ENCODE results near the gene PNKP.

The PNKP gene

DNA sequence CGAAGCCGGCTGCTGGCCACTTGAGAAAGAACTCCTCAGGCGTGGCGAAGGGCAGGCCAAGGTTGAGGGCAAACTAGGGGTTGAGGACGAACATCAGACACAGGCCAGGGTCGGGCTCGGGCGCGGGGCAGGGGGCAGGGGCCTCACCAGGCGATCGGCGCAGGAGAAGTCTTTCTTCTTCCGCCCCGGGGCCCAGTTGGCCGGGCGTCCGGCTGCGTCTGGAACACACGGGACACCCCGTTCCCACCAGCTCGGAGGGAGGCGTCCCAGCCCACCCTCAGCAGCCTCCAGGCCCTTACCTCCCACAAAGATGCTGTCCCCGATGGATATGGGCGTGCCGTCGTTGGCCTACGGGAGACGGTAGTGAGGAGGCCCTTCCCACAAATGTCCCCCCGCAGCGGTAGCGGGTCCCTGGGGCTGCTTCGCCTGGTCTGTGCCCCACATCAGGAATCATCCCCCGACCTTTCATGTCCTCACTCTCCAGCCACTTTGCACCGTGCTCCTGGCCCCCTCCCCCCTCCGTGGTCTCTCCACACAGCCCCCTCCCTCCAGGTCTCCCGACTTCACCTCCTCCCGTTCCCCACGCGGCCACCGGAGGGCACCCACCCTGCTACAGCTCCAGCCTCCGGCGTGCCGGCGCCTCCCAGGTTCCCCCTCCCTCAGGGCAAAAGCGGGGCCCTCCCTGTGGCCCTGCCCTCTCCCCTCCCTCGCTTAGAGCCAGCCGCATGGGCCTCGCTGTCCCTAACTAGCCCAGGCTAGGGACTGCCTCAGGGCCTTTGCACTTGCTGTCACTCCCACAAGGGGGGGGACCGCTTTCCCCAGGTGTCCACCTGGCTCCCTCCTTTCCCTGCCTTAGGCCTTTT is 4.8 kb downstream of the PNKP start:
- no peak for DNase-seq (ENCODE audit: extremely low read depth, low read depth)
- TF ChIP-seq, protein P1, sequence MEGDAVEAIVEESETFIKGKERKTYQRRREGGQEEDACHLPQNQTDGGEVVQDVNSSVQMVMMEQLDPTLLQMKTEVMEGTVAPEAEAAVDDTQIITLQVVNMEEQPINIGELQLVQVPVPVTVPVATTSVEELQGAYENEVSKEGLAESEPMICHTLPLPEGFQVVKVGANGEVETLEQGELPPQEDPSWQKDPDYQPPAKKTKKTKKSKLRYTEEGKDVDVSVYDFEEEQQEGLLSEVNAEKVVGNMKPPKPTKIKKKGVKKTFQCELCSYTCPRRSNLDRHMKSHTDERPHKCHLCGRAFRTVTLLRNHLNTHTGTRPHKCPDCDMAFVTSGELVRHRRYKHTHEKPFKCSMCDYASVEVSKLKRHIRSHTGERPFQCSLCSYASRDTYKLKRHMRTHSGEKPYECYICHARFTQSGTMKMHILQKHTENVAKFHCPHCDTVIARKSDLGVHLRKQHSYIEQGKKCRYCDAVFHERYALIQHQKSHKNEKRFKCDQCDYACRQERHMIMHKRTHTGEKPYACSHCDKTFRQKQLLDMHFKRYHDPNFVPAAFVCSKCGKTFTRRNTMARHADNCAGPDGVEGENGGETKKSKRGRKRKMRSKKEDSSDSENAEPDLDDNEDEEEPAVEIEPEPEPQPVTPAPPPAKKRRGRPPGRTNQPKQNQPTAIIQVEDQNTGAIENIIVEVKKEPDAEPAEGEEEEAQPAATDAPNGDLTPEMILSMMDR (IDR thresholded peaks at IDR 0.05; ENCODE audit: low read depth, low read length, missing control alignments): peak; percentile 34
- no peak overlapping the region for H3K4me3 ChIP-seq (replicated peaks; ENCODE audit: low read depth, low read length)

- no peak overlapping the region for H3K4me3 ChIP-seq (replicated peaks; ENCODE audit: low read depth, low read length)
- no peak for DNase-seq (ENCODE audit: extremely low read depth, low read depth)
- TF ChIP-seq, protein P1 (IDR thresholded peaks at IDR 0.05; ENCODE audit: low read depth, low read length, missing control alignments): no peak
Measured at GRCh38 chr19:49861541-49862378, 5.6 kb downstream of the PNKP start.

- H3K4me3 ChIP-seq (replicated peaks; ENCODE audit: low read depth, low read length): no peak overlapping the region
- TF ChIP-seq, protein P1 (IDR thresholded peaks at IDR 0.05; ENCODE audit: low read depth, low read length, missing control alignments): no peak
- no peak for DNase-seq (ENCODE audit: extremely low read depth, low read depth)
Measured at GRCh38 chr19:49861107-49861506, 6.3 kb downstream of the PNKP start.

DNA sequence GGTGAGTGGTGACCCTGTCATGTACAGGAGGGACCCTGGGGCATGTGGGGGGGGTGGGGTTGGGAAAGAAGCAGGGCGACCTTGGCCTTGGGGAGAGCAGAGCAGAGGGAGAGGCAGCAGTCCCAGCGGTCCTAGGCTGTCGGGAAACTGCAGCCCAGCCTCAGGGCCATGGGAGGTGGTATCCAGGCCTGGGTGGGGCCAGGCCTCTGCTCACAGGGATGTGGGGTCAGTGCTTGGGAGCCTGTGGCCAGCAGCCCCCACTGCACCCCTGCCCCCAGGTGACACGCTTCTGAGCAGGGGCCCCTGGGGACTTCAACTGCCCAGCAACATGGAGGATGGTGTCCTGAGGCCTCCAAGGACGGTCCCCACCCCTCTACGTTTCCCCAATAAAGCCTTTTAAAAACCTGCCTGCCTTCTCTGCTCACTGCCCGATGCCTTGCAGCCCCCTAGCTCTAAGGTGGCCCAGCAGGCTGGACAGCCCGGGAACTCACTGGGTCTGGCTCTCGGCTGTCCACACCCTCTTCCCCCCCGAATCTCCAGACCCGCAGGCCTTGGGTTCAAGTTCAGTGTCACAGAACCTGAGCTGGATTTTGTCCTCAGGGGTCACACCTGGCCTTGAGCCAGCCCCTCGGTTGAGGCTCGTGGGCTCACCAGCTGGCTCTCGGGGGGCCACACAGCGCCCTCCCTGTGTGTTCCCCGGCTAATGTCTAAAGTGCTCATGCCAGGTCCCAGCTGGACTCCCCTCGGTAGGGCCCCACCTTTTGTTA is 6.9 kb downstream of the PNKP start:
- TF ChIP-seq, protein P1 (IDR thresholded peaks at IDR 0.05; ENCODE audit: low read depth, low read length, missing control alignments): no peak
- no peak overlapping the region for H3K4me3 ChIP-seq (replicated peaks; ENCODE audit: low read depth, low read length)
- DNase-seq (ENCODE audit: extremely low read depth, low read depth): no peak

DNA sequence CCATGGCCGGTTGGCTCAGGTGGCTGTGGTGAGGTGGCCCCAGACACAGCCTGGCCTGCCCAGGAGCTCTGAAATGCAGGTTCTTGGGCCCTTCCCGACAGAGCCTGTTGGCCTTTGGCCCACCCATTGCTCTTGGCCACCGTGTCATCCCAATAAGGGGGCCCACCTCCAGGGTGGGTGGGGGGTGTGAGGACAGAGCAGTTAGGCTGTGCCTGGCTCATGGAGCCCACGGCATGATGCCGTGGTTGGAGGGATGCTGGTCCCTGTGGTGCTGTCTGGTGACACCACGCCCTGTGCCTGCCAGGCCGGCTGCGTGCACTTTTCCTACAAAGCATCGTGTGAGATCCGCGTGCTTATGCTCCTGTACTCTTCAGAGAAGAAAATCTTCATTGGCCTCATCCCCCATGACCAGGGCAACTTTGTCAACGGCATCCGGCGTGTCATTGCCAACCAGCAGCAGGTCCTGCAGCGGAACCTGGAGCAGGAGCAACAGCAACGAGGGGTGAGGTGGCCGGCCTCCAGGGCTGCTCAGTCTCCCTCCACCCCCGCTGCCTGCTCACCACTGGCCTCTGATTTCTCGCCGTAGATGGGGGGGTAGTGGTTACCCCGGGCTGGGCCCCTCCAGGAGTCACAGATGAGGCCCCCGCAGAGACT is 7.6 kb downstream of the PNKP start:
- TF ChIP-seq, protein P1 (IDR thresholded peaks at IDR 0.05; ENCODE audit: low read depth, low read length, missing control alignments): no peak
- H3K4me3 ChIP-seq (replicated peaks; ENCODE audit: low read depth, low read length): no peak overlapping the region
- no peak for DNase-seq (ENCODE audit: extremely low read depth, low read depth)
